DND-41 (cell line): ENCODE measurements around the gene CD320.
"Not testable (repeated sequence)": the region's sequence is repeated elsewhere in the genome, so short reads cannot be mapped to it uniquely, and the experiment has no call there.

Experiments used
- ATAC-seq: fragments of 200-7000 bp; cut with Tn5 transposase; 3 replicates; pipeline ENCODE4 v1.9.1; 2021; ENCODE audit warnings: low read depth; ENCODE audit not compliant: insufficient read depth
- DNase-seq: peaks from one replicate; pipeline ENCODE4 v3.0.0-alpha.2; 2020
- H2AFZ ChIP-seq: 2 replicates; pipeline ENCODE4 v1.6.0; 2012; ENCODE audit warnings: low read depth, low read length
- H3K27ac ChIP-seq: 2 replicates; pipeline ENCODE4 v1.5.1; 2012; ENCODE audit warnings: low read length, inconsistent platforms
- H3K27me3 ChIP-seq: fragments of 200-600 bp; sonication (generic); 2 replicates; pipeline ENCODE4 v1.6.0; 2012; ENCODE audit warnings: low read length, mild to moderate bottlenecking, inconsistent platforms; ENCODE audit not compliant: insufficient read depth, poor library complexity
- H3K36me3 ChIP-seq: 2 replicates; pipeline ENCODE4 v1.5.1; 2012; ENCODE audit warnings: low read length, inconsistent platforms; ENCODE audit not compliant: insufficient read depth
- H3K4me1 ChIP-seq: 2 replicates; pipeline ENCODE4 v1.5.1; 2012; ENCODE audit warnings: mild to moderate bottlenecking, low read length; ENCODE audit not compliant: insufficient read depth
- H3K4me2 ChIP-seq: 2 replicates; pipeline ENCODE4 v1.6.0; 2012; ENCODE audit warnings: mild to moderate bottlenecking, moderate library complexity, low read length, inconsistent platforms; ENCODE audit not compliant: insufficient read depth
- H3K4me3 ChIP-seq, 2 experiments: fragments of 200-600 bp in 1 of 2; shearing (Covaris generic) in 1 of 2; 2 replicates each; pipeline ENCODE4 v1.5.1; 2012 to 2016; ENCODE audit warnings: inconsistent platforms in 2 of 2, low read length in 2 of 2, mild to moderate bottlenecking in 2 of 2, low read depth in 1 of 2, moderate library complexity in 1 of 2
- H3K79me2 ChIP-seq: 2 replicates; pipeline ENCODE4 v1.6.0; 2012; ENCODE audit warnings: low read length, inconsistent platforms; ENCODE audit not compliant: insufficient read depth
- H3K9ac ChIP-seq: 2 replicates; pipeline ENCODE4 v1.6.0; 2012; ENCODE audit warnings: low read depth, mild to moderate bottlenecking, inconsistent platforms, low read length, moderate library complexity
- H3K9me3 ChIP-seq: 2 replicates; pipeline ENCODE4 v1.5.1; 2012; ENCODE audit warnings: low read length, moderate library complexity, mild to moderate bottlenecking, inconsistent platforms; ENCODE audit not compliant: insufficient read depth, severe bottlenecking
- H4K20me1 ChIP-seq: 2 replicates; pipeline ENCODE4 v1.6.0; 2012; ENCODE audit warnings: low read length; ENCODE audit not compliant: insufficient read depth
- CTCF ChIP-seq: IDR thresholded peaks from 2 replicates; pipeline ENCODE4 v1.5.1; 2012; ENCODE audit warnings: borderline replicate concordance, low read length, moderate library complexity, mild to moderate bottlenecking; ENCODE audit not compliant: poor library complexity, severe bottlenecking; ENCODE audit errors: extremely low read depth
- EZH2 ChIP-seq: IDR thresholded peaks from 3 replicates; pipeline ENCODE4 v1.6.1; 2012; ENCODE audit warnings: borderline replicate concordance, low read depth, mild to moderate bottlenecking, moderate library complexity, low read length, inconsistent platforms; ENCODE audit not compliant: severe bottlenecking

Gene CD320

GRCh38 chr19:8352134-8352827, 44.1 kb upstream of the CD320 start:
- Histone ChIP-seq H3K36me3 (no peaks in the 10 kb centered on the region), H4K20me1 (peaks cover 3% of the 10 kb centered on the region; the same call in 1 of the 2 replicates), H3K4me1 (peaks cover 6% of the 10 kb centered on the region), H3K27ac (no peak overlapping the region), H3K9ac (no peak overlapping the region), H2AFZ (no peak overlapping the region), H3K9me3 (no peaks in the 10 kb centered on the region), H3K27me3 (no peaks in the 10 kb centered on the region), H3K4me2 (no peak overlapping the region), H3K4me3 (no peak overlapping the region), H3K79me2 (no peaks in the 10 kb centered on the region)
- ATAC-seq (no peak), DNase-seq (no peak)
- no peak for TF ChIP-seq CTCF
- no peak for TF ChIP-seq EZH2

- H3K36me3 ChIP-seq, H3K9me3 ChIP-seq, H3K27ac ChIP-seq, H3K9ac ChIP-seq, H3K4me1 ChIP-seq, H3K79me2 ChIP-seq, H3K4me2 ChIP-seq, H3K27me3 ChIP-seq, DNase-seq, H2AFZ ChIP-seq, H4K20me1 ChIP-seq, H3K4me3 ChIP-seq, ATAC-seq: not testable (repeated sequence)
Observed at GRCh38 chr19:8349629-8350372, 41.6 kb upstream of the CD320 start.

- no peak overlapping the region for H3K27ac ChIP-seq
- H3K4me1 ChIP-seq, result no peaks in the 10 kb centered on the region
- H3K36me3 ChIP-seq, result no peaks in the 10 kb centered on the region
- DNase-seq (no peak), ATAC-seq (no peak)
- H2AFZ ChIP-seq, result no peak overlapping the region
- no peaks in the 10 kb centered on the region for H3K9me3 ChIP-seq
- H3K4me2 ChIP-seq, result no peak overlapping the region
- H4K20me1 ChIP-seq, result no peaks in the 10 kb centered on the region
- no peak overlapping the region for H3K4me3 ChIP-seq
- no peaks in the 10 kb centered on the region for H3K79me2 ChIP-seq
- TF ChIP-seq CTCF (no peak), EZH2 (no peak)
- no peaks in the 10 kb centered on the region for H3K27me3 ChIP-seq
- H3K9ac ChIP-seq, result no peak overlapping the region
Observed at GRCh38 chr19:8343483-8343844, 35.3 kb upstream of the CD320 start.

GRCh38 chr19:8342684-8343482, 34.7 kb upstream of the CD320 start, which contains the start of gene KANK3:
KANK3 (minus strand) TSS chr19:8343262; CDS start chr19:8337828, 5,434 bp downstream.
- no peaks in the 10 kb centered on the region for H3K9me3 ChIP-seq
- H3K79me2 ChIP-seq, result no peaks in the 10 kb centered on the region
- H3K4me2 ChIP-seq, result no peak within 1 kb of the TSS
- no peak within 1 kb of the TSS for H3K9ac ChIP-seq
- H3K36me3 ChIP-seq, result no peaks in the 10 kb centered on the region
- H2AFZ ChIP-seq, result no peak within 1 kb of the TSS
- no peak within 1 kb of the TSS for H3K4me3 ChIP-seq
- ATAC-seq (no peak), DNase-seq (no peak)
- H3K4me1 ChIP-seq, result no peaks in the 10 kb centered on the region
- TF ChIP-seq EZH2, result no peak
- TF ChIP-seq CTCF, result no peak
- no peaks in the 10 kb centered on the region for H4K20me1 ChIP-seq
- no peaks in the 10 kb centered on the region for H3K27me3 ChIP-seq
- H3K27ac ChIP-seq, result no peak within 1 kb of the TSS
